Pancreas (tissue), 10 donors: ENCODE results near the gene LHX5. TPM values are rescaled to one million over a fixed set of nuclear protein-coding genes. Genes with fewer than 3 reads are reported as not detected.

ENCODE experiments used
- ATAC-seq, 4 donors: fragments of 200-7000 bp; cut with Tn5 transposase; one replicate each; pipeline versions ENCODE4 v1.8.0 to v1.9.1; 2020; ENCODE audit warnings: mild to moderate bottlenecking in 4 of 4, moderate library complexity in 4 of 4
- DNase-seq, 6 donors: peaks; one replicate each; pipeline ENCODE4 v3.0.0-alpha.2; 2020
- FAIRE-seq: peaks from 2 replicates; lab custom pipeline; 2012; peaks lifted over from hg19 to GRCh38; lab: Jason Lieb, UNC
- H3K27ac ChIP-seq, 4 donors: fragments of 200-600 bp; sonication (generic); 1 replicate in 3 of 4; 2 replicates in 1 of 4; pipeline versions ENCODE4 v1.5.0 to v1.8.0; 2020
- H3K27me3 ChIP-seq, 4 donors: fragments of 200-600 bp; one replicate each; pipeline ENCODE4 v1.8.0; 2021
- H3K36me3 ChIP-seq, 3 donors: fragments of 200-600 bp; sonication (generic) in 1 of 3; one replicate each; pipeline versions ENCODE4 v1.5.0 to v1.8.0; 2020 to 2021
- H3K4me1 ChIP-seq, 3 donors: fragments of 200-600 bp; one replicate each; pipeline ENCODE4 v1.8.0; 2021
- H3K4me3 ChIP-seq, 4 donors: fragments of 200-600 bp; sonication (generic) in 2 of 4; one replicate each; pipeline versions ENCODE4 v1.5.0 to v1.8.0; 2020 to 2021
- H3K9me3 ChIP-seq, 4 donors: fragments of 200-600 bp; one replicate each; pipeline ENCODE4 v1.8.0; 2021
- WGBS, 2 donors: extraction: QIAGEN DNeasy Blood & Tissue Kit; methylation state at CpG; one replicate each; pipeline ENCODE4 v1.1.7; 2013; 5-methylcytosine and 5-hydroxymethylcytosine counted together
- intact Hi-C, 3 donors: fragments of 100-400 bp; cut with DNase I; formaldehyde crosslinking; loops; one replicate each; pipeline versions ENCODE4 v1.11.1 to v1.14.2; 2022
- polyA plus RNA-seq, 2 donors: library from polyadenylated mRNA; stranded (reverse); fragments of 200-250 nt; gene quantifications; one replicate each; pipeline ENCODE4 v1.2.3, GENCODE V29; 2013
- total RNA-seq, 6 donors: library from RNA; stranded (reverse); fragmentation: NEBNext Ultra II Directional in 4 of 6; extraction: Animal tissue kit (Norgen Biotek cat#: 25700) in 4 of 6; gene quantifications; one replicate each; pipeline versions ENCODE4 v1.2.1 to v1.2.4, GENCODE V29; 2021 to 2023
- TF ChIP-seq, protein P1 (sequence below), 4 donors: fragments of 200-600 bp; sonication (generic) in 3 of 4; IDR thresholded peaks; one replicate each; pipeline versions ENCODE4 v1.5.0 to v1.8.0; 2021; ENCODE audit warnings: antibody characterized with exemption in 4 of 4
- donor health status: healthy with polysubstance abuse.
- donor health status: DM: no; HTN: no; CAD: no; lungs with moderate emphysema.
- donor health status: DM: no; HTN: no; CAD: no.
- donor health status: control.
- donor health status: control.
- donor health status: Bipolar disorder and iron deficiency.
- donor health status: DM: yes; HTN: yes; CAD: no.
- donor health status: DM: no; HTN: no; CAD: no.
- donor health status: DM: no; HTN: no; CAD: no.
- donor health status: DM: yes; HTN: yes; CAD: no.

The LHX5 gene
- total and polyA plus RNA-seq, 8 donors = not detected

DNA sequence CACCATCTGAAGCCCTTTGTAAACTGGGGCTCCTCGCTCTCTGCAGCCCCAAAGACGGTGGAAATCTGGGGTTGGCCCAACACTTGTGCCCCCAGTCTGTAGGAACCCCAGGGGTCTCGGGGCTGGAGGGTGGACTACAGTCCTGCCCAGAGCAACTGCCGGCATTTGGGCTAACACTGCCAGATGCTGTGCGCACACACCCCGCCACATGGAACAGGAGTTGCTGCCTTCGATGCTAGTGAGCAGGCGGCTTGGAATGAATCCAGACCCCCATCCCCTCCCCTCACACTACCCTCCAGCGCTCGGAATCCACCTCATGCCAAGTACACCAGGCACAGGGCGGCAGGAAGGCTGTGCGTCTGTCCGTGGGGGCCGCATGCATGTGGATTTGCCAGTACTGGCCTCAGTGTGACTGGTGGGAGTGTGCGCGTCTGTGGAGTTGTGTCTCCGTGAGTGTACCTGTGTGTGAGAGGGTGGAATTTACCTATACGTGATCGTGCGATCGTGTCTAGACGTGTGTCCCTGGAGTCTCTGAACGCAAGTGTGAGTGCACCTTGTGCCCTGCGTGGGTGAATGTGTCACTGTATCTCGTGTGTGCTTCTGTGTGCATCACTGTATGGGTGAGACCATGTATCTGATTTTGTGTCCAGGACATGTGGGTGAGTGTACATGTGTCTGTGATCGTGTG is 5.1 kb downstream of the LHX5 start:
- DNase-seq = no peak

DNA sequence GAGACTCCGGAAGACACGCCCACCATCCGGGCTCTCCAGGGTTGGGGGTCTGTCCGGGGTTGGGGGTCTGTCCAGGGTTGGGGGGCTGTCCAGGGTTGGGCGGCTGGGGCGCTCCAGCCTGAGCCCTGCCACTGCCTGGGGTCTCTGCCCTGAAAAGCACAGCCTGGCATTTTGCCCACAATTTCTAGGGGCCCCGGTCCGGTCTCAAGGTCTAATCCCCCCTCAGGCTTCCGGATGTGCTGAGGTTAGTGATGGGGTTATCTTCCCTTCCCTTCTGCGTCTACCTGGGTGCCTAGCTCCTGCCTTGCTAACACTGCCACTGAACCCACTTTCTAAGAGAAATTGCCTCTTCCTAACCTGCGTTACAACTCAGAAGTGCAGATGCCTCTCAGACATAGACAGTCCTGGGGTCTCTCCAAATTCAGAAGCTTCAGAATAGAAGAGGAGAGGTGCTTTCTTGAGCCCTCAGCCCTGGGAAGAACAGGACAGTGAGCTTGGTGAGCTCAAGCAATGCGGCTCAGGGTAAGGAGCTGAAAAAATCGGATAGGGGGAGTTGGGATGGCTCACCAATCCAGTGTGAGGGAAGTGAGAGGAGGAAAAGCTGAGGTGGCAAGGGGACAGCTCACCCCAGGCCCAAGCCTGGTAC is 5.7 kb downstream of the LHX5 start:
- intact Hi-C loops = no loop called here
- FAIRE-seq (no peak), DNase-seq (no peak), ATAC-seq (no peak)
- H3K36me3 ChIP-seq = no peaks in the 10 kb centered on the region
- TF ChIP-seq, protein P1, sequence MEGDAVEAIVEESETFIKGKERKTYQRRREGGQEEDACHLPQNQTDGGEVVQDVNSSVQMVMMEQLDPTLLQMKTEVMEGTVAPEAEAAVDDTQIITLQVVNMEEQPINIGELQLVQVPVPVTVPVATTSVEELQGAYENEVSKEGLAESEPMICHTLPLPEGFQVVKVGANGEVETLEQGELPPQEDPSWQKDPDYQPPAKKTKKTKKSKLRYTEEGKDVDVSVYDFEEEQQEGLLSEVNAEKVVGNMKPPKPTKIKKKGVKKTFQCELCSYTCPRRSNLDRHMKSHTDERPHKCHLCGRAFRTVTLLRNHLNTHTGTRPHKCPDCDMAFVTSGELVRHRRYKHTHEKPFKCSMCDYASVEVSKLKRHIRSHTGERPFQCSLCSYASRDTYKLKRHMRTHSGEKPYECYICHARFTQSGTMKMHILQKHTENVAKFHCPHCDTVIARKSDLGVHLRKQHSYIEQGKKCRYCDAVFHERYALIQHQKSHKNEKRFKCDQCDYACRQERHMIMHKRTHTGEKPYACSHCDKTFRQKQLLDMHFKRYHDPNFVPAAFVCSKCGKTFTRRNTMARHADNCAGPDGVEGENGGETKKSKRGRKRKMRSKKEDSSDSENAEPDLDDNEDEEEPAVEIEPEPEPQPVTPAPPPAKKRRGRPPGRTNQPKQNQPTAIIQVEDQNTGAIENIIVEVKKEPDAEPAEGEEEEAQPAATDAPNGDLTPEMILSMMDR (IDR thresholded peaks at IDR 0.05) = no peak
- H3K27me3 ChIP-seq = peaks cover 8 to 63% (median 23%) of the 10 kb centered on the region in 4 donors
- no peak overlapping the region for H3K27ac ChIP-seq
- no peak overlapping the region for H3K4me3 ChIP-seq
- H3K4me1 ChIP-seq = peaks cover 3 to 14% (median 6%) of the 10 kb centered on the region in 3 donors
- H3K9me3 ChIP-seq = no peaks in the 10 kb centered on the region
- 13 to 19% methylated on average over 13 of the region's 13 CpGs for WGBS, 2 donors

More for the DNA sequence above, 5.1 kb downstream of the LHX5 start:
- H3K27ac ChIP-seq = no peak overlapping the region
- peak overlapping the region in 1 of 4 donors; percentile 45 for H3K4me3 ChIP-seq
- no peaks in the 10 kb centered on the region for H3K9me3 ChIP-seq
- peaks cover 8 to 63% (median 24%) of the 10 kb centered on the region in 4 donors for H3K27me3 ChIP-seq
- intact Hi-C loops = no loop called here
- no peak for FAIRE-seq
- ATAC-seq = no peak
- peaks cover 3 to 14% (median 6%) of the 10 kb centered on the region in 3 donors for H3K4me1 ChIP-seq
- H3K36me3 ChIP-seq = no peaks in the 10 kb centered on the region
- TF ChIP-seq, protein P1 (IDR thresholded peaks at IDR 0.05) = no peak
- WGBS, 2 donors = 20 to 23% methylated on average over 25 to 26 of the region's 26 CpGs

DNA sequence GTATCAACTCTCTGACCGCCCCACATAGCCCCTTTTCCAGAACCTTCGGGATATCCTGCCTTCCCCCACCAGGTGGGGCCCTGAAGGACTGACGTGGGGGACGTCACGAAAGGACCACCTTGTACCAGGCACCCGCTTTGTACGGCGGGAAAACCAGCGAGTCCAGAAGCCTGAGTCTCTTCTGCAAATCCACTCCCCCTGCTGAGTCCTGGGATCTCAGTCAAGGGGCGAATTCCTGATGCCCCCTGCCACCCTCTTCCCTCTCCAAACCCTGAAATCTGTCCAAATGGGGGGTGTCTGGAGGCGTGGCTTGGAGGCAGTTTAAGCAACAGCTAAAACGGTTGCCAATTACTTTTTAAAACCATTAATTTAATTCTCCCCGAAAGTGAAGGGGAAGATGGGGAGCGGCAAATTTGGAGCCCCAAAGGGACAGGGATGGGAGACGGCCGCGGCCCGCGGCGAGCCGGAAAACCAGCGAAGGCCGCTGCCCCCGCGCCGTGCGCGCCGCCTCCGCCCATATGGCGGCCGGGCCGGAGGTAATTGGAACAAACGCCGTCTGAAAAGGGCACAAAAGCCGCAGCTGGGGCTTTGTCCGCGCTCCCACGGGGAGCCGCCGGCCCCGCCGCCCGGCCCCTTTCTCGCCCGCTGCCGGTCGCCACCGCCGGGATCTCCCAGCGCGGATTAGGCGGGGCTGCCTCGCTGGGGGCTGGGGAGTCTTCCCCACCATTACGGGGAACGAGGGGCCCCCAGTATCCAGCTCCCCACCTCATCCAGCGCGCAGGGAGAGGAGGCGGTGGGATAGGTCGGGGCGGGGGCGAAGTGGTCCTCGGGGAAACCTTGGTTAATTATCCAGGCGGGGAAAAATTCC is 6.6 kb downstream of the LHX5 start:
- TF ChIP-seq, protein P1 (IDR thresholded peaks at IDR 0.05) = no peak
- FAIRE-seq (no peak), DNase-seq (no peak), ATAC-seq (no peak)
- Histone ChIP-seq H3K27me3 (peaks cover 8 to 63% (median 23%) of the 10 kb centered on the region in 4 donors), H3K4me3 (peak overlapping the region in 1 of 4 donors; percentile 27), H3K9me3 (no peaks in the 10 kb centered on the region), H3K27ac (no peak overlapping the region), H3K4me1 (peaks cover 3 to 14% (median 6%) of the 10 kb centered on the region in 3 donors), H3K36me3 (no peaks in the 10 kb centered on the region)
- intact Hi-C loops = loop anchor here in 1 of 3 donors (5.0 kb wide), 1 partner anchor 447 kb away; no protein-coding TSS in a partner anchor
- WGBS, 2 donors = 4 to 5% methylated on average over 61 to 64 of the region's 64 CpGs

DNA sequence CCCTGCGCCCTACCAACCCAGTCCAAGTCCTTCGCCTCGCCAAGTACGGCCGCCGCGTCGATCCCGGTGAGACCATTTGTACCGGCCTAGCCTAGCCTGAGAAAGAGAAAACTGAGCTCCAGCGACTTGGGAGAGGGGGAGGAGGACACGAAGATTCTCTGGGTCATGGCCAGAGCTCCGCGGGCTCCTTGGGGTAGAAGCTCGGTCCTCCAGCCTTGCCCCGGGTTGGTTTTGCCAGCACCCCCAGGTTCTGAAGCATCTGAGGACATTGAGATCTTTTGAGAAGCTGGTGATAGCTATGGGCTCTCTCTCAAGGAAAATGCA is 7.3 kb downstream of the LHX5 start:
- Histone ChIP-seq H3K27ac (no peak overlapping the region), H3K27me3 (peaks cover 8 to 63% (median 23%) of the 10 kb centered on the region in 4 donors), H3K36me3 (no peaks in the 10 kb centered on the region), H3K9me3 (no peaks in the 10 kb centered on the region), H3K4me1 (peaks cover 3 to 14% (median 6%) of the 10 kb centered on the region in 3 donors), H3K4me3 (no peak overlapping the region)
- TF ChIP-seq, protein P1 (IDR thresholded peaks at IDR 0.05) = no peak
- ATAC-seq (no peak), DNase-seq (no peak), FAIRE-seq (no peak)
- intact Hi-C loops = loop anchor here in 1 of 3 donors (5.0 kb wide), 1 partner anchor 448 kb away; no protein-coding TSS in a partner anchor
- WGBS, 2 donors = 16 to 17% methylated on average over 16 of the region's 16 CpGs
